NCI-H2107 treated with DMSO at 0.1 percent for 48 hours (cell line): Measurements from ENCODE around the gene SCAPER.
"Not testable (repeated sequence)": the region's sequence is repeated elsewhere in the genome, so short reads cannot be mapped to it uniquely, and the experiment has no call there.

Experiments
- DNase-seq: peaks from one replicate; lab custom pipeline; 2025; ENCODE audit not compliant: unreplicated experiment; lab: John Stamatoyannopoulos, UW

The SCAPER gene

DNA sequence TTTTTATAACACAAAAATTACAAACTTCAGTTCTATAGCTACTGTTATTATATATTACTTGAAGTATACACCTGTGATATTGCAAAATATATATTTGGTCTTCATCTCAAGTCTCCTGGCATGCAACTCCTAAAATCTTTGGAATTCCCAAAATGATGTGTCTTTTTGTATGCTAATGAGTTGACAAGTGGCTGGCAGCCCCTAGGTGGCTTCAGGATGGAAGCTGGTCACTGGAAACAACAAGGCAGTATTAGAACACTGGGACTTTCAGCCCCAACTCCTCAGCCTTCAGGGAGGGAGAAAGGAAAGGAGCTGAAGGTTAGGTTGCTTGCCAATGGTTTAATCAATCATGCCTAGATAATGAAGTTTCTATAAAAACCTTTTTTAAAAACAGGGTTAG lies 112.0 kb downstream of the SCAPER start:
- no peak for DNase-seq

DNA sequence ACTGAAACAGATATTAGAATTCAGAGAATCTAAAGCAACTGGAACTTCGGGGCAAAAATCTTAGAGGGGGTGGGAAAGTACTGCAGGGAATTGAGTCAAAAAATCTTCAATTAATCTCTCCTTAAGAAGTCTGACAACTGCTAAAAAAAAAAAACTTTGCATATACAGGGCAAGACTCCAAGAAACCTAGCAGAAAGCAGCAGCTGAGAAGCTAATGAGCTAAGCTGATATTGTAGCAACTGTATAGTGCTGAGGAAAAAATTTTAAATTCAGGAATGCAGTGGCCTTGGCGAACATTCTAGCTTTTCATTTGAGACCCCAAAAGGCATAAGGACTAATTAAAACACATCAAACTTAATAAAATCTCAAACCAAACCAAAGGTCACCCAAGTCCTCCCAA lies 113.6 kb downstream of the SCAPER start:
- DNase-seq, result no peak

DNA sequence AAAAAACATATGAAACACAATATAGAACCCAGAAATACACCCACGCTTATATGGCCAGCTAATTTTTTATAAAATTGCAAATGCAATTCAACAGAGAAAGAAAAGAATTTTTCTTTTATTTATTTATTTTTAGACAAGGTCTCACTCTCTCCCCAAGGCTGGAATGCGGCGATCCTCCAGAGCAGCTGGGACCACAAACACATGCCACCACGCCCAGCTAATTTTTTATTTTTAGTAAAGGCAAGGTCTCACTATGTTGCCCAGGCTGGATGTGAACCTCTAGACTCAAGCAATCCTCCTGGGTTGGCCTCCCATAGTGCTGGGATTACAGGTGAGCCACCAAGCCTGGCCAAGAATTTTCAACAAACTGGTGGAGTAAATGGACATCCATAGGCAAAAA lies 117.9 kb downstream of the SCAPER start:
- DNase-seq, result no peak

DNA sequence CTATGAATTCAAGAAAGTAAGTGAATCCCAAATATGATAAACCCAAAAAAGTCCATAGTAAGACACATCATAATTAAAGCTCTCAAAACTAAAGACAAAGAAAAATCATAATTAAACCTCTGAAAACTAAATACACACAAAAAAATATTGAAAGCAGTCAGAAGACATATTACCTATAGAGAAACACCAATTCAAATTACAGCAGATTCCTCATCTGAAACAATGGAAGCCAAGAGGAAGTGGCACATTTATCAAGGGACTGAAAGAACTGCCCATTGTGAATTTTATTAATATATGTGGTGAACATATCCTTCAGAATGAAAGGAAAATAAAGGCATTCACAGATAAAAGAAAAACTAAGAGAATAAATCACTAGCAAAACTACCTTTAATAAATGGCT lies 128.2 kb downstream of the SCAPER start:
- DNase-seq, result no peak

DNA sequence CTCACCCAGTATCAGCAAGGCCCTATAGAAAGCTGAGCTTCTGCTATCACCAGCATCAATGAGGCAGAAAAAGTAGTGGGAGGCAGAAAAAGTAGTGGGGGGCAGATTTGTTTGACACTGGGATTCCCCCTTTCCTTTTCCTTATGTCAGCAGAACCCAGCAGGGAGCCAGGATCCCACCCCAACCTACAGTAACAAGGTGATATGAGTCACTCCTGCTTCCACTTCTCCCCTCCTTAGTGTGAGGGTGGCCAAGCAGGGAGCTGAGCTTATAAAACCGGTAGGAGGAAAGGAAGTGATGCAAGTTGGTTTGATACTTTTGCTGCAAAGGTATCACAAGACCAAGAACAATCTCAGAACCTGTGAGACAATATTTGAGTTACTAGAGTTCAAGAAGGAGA lies 128.7 kb downstream of the SCAPER start:
- no peak for DNase-seq

DNA sequence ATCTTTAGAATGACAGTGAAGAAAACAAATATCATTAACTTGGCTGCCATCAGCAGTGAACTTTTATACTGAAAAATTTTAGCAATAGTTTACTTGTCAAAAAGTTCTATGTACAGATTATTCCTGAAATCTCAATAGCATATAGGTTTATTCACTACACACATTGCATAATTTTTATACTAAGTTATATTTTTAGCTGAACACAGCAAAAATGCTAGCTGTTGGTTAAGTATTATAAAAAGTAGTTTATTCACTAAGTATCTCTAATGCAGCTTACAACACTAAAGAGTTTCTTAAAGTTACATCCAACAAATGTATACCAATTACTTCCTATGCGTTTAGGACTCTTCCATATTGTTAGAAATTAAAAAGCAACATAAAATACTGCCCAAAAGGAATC lies 131.9 kb downstream of the SCAPER start:
- no peak for DNase-seq

DNA sequence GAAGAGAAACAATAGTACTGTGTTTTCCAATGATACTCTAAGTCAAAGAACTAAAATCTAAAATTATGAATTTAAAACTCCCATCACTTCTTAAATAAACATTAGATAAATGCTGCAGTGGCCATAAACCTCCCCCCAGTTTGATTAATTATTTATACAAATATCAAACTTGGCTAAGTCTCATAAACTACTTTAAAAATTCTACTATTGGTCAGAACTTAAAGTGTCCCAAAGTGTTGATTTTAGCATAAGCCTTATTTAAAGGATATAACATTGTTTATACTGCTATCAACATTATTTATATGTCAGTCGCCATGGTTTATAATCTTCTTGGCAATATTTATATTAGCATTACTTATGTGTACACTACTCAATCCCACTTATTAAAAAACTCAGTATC lies 132.4 kb downstream of the SCAPER start:
- no peak for DNase-seq

DNA sequence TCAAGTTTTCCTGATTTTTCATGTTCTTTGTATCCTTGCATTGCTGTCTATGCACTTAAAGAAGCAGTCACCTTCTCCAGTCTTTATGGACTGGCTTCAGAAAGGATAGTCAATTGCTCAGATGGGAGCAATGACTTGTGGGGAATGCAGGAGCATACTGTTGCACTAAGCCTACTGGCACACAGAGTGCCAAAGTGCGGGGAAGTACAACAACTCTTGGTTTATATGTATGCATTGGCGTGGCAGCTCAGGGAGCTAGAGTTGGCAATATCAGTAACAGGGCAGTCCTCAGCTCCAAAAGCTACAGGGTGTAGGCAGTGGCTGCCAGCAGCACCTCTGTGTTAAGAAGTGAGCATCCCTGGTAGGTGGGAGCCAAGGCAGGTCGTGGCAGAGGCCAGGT lies 141.1 kb downstream of the SCAPER start:
- no peak for DNase-seq

DNA sequence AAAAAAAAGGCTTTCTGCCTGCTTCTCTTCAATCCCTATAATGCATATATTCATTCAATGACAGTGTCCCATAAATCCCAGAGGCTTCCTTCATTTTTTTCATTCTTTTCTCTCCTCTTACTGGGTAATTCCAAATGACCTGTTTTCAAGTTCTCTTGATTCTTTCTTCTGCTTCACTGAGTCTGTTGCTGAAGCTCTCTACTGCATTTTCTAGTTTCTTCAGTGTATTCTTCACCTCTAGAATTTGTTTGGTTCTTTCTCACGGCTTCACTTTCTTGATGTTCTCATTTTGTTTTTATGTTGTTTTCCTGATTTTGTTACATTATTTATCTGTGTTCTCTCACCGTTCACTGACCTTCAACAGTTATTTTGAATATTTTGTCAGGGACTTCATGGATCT lies 141.6 kb downstream of the SCAPER start:
- DNase-seq, result no peak

DNA sequence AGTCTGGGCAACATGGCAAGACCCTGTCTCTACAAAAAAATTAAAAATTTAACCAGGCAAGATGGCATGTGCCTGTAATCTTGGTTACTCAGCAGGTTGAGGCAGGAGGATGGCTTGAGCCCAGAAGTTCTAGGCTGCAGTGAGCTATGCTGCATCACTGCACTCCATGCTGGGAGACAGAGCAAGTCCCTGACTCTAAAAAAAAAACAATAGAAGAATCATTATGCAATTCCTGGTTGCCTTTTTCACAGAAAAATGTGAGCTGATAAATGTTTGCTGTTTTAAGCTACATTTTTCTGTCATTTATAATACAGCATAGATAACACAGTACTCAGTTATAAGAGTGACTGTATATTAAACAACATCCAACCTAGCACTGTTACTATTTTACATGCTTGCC lies 148.8 kb downstream of the SCAPER start:
- no peak for DNase-seq

DNA sequence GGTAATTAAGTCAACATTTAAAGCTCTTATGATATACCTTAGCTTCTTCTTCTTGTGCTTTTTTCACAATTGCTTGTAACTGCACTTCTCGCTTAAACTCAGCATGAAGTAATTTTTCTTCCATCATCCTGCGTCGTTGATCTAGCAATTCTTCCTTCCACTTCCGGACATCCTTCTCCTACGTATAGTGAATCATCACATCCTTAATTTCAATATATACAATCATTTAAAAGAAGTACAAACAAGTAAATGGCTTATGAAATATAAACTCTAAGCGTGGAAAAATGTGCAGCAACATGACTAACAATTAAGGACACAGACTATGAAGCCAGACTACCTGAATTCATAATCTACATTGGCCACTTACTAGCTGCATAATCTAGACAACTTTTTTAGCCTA lies 151.4 kb downstream of the SCAPER start:
- no peak for DNase-seq

DNA sequence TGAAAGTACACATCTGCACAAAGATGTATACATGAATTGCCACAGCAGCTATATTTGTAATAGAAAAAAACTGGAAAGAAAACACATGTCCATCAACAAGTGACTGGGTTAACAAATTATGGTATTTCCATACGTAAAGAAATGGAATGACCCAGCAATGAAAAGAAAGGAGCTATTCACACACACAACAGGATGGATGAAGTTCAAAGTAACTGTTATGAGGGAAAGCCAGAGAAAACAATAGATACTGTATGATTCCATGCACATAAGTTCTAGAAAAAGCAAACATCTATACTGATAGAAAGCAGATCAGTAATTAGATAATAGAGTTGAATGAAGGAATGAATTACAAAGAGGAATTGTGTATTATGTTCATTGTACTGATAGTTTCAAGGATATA lies 152.0 kb downstream of the SCAPER start:
- no peak for DNase-seq

DNA sequence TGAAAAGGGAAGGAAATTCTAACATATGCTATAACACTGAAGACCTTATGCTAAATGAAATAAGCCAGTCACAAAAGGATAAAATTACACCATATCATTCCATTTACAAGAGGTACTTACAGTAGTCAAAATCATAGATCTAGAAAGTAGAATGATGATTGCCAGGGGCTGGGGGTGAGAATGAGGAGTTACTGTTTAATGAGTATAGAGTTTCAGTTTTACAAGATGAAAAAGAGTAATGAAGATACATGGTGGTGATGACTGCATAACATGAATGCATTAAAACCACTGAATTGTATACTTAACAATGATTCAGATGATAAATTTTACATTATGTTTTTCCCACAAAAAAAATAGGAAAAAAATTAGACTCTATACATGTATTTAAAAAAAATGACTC lies 152.6 kb downstream of the SCAPER start:
- DNase-seq, result no peak

DNA sequence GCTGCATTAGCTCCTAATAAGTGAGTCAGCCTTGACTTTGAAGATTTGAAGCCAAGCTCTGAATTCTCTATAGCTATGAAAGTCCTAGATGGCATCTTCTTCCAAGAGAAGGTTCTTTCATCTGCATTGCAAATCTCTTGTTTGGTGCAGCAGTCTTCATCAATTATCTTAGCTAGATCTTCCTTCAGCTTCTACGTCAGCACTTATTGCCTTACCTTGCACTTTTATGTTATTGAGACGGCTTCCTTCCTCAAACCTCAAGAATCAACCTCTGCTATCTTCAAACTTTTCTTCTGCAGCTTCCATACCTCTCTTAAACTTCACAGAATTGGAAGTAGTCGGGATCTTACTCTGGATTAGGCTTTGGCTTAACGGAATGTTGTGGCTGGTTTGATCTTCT lies 167.6 kb downstream of the SCAPER start:
- no peak for DNase-seq

DNA sequence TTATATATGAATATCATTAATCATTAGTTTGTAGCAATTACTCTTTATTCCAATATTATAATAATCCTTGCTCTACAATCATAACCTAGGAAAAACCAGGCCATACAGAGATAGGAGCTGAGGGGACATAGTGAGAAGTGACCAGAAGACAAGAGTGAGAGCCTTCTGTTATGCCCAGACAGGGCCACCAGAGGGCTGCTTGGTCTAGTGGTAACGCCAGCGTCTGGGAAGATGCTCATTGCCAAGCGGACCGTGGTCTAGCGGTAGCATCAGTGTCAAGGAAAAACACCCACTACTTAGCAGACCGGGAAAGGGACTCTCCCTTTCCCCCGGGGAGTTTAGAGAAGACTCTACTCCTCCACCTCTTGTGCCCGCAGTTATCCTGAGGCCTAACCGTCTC lies 172.8 kb downstream of the SCAPER start:
- DNase-seq, result not testable (repeated sequence)

DNA sequence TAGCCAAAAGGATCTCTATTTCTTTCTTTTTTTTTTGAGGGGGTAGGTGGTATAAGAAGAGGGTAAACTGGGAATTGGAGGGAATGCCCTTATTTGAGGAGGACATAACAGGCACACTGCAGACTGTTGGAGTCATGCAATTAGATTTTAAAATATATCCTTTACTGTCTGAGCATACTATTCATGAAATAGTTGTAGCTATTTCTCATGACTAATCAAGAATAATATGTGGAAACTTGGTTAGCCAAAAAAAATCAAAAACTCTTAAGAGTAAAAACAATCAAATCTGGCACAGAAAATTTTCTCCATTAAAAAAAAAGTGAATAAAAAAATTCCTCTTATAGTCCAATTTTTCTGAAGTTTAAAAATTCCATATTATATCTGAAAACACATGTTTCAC lies 174.9 kb downstream of the SCAPER start:
- no peak for DNase-seq

DNA sequence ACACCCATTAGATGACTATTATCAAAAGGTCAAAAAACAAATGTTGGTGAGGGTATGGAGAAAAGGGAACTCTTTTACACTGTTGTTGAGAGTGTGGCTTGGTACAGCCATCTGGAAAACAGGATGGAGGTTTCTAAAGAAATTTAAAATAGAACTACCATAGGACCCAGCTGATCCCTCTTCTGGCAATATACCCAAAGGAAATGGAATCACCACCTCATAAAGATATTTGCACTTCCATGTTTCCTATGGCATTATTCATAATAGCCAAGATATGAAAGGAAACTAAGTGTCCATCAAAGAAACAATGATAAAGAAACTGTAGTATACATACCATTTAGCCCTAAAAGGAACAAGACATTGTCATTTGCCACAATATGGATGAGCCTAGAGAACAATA lies 186.3 kb downstream of the SCAPER start:
- no peak for DNase-seq

DNA sequence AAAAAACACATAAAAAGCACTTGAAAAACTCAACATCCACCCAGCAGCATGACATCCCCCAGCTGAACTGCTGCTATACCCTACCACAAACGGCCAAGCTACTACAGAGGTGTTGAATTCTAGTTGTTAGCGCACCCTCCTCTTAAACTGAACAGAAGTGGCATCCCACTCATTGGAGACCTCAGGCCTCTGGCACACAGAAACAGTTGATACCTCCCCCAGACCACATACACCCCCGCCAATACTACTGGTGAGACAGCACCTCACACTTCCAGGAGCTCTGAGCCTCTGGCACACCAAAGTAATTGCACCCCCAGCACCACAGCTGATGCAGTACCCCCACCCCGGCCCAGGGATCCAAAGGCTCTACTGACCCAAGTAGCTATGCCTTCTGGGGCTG lies 190.2 kb downstream of the SCAPER start:
- DNase-seq, result no peak

DNA sequence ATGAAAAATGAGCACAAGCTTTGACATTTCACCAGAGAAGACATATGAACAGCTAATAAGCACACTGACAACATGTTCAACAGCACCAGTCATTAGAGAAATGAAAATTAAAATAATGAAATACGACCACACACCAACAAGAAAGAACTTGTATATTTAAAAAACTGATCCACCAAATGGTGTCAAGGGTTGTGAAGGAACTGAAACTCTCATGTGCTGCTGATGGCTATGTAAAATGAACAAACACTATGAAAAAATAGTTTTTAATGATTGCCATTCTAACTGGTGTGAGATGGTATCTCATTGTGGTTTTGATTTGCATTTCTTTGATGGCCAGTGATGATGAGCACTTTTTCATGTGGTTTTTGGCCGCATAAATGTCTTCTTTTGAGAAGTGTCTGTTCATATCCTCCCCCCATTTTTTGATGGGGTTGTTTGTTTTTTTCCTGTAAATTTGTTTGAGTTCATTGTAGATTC lies 193.8 kb downstream of the SCAPER start:
- DNase-seq, result no peak

DNA sequence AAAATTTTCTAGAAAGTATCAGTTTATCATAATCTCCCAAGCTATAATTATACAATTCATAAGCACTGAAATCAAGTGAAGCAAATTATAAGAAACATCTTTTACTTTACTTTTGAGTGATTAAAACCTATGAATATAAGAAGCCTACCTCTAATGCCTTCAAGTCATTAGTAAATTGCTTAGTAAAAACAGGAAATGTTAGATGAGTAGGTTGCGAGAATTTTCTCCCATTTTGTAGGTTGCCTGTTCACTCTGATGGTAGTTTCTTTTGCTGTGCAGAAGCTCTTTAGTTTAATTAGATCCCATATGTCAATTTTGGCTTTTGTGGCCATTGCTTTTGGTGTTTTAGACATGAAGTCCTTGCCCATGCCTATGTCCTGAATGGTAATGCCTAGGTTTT lies 201.1 kb downstream of the SCAPER start:
- DNase-seq, result not testable (repeated sequence)

DNA sequence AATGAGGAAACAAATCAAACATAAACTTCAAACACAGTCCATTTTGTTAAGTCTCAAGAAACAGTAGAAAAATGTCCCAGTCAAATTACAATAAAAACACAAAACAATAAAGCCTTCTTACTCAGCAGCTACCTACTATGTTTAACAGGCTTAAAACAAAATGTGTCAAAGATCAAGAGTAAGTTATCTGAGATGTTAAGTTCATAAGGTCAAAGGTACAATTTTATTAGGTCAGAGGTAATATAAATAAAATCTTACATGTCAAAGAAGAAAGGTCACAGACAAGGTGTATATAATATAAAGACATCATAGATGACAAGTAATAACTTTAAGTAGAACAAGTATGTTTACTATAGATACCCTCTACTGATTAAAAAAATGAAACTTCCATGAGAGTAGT lies 208.3 kb downstream of the SCAPER start:
- no peak for DNase-seq

DNA sequence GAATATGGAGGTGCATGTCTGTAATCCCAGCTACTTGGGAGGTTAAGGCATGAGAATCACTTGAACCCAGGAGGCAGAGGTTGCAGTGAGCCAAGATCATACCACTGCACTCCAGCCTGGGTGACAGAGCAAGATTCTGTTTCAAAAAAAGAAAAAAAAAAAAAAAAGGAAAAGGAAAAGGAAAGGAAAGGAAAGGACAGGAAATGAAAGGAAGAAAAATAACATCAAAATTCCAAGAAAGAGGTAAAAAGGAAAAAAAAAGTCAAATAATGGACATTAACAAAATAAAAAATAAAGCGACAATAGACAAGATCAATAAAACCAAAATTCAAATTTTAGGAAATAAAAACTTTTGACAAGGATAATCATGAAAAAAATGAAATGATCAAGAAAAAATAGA lies 212.6 kb downstream of the SCAPER start:
- DNase-seq, result not testable (repeated sequence)

DNA sequence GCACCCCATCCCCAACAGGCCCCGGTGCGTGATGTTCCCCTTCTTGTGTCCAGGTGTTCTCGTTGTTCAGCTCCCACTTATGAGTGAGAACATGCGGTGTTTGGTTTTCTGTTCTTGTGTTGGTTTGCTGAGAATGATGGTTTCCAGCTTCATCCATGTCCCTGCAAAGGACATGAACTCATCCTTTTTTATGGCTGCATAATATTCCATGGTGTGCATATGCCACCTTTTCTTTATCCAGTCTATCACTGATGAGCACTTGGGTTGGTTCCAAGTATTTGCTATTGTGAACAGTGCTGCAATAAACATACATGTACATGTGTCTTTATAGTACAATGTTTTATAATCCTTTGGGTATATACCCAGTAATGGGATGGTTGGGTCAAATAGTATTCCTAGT lies 217.5 kb downstream of the SCAPER start:
- DNase-seq, result not testable (repeated sequence)

DNA sequence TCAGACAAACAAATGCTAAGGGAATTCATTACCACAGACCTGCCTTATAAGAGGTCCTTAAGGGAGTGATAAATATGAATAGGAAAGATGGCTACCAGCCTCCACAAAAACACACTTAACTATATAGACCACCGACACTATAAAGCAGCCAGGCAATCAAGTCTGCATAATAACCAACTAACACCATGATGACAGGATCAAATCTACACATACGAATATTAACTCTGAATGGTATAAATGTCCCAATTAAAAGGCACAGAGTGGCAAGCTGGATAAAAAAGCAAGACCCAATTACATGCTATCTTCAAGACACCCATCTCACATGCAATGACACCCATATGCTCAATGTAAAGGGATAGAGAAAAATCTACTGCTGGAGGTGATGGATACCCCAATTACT lies 221.1 kb downstream of the SCAPER start:
- no peak for DNase-seq
